H9 (cell line): Measurements from ENCODE around the gene TESK1. TPM values are rescaled to one million over a fixed set of nuclear protein-coding genes. Genes with fewer than 3 reads are reported as not detected.

Experiments
- DNase-seq: peaks from one replicate; pipeline ENCODE4 v3.0.0-alpha.2; 2017
- H2AFZ ChIP-seq: one replicate; pipeline ENCODE4 v1.6.1; 2013; ENCODE audit warnings: mild to moderate bottlenecking, low read length, control low read depth, moderate library complexity
- H2AK5ac ChIP-seq: 2 replicates; pipeline ENCODE4 v1.6.1; 2013; ENCODE audit warnings: low read length, control low read depth, mixed read lengths; ENCODE audit not compliant: insufficient read length
- H2BK120ac ChIP-seq: one replicate; pipeline ENCODE4 v1.6.1; 2013; ENCODE audit warnings: low read depth, mild to moderate bottlenecking, low read length, control low read depth, inconsistent platforms; ENCODE audit not compliant: poor library complexity, severe bottlenecking
- H2BK12ac ChIP-seq: 2 replicates; pipeline ENCODE4 v1.6.1; 2013; ENCODE audit warnings: low read length, control low read depth, mixed read lengths, low read depth; ENCODE audit not compliant: insufficient read length
- H2BK15ac ChIP-seq: 2 replicates; pipeline ENCODE4 v1.6.1; 2013; ENCODE audit warnings: low read depth, low read length, control low read depth
- H2BK20ac ChIP-seq: one replicate; pipeline ENCODE4 v1.6.1; 2013; ENCODE audit warnings: low read depth, mild to moderate bottlenecking, low read length, control low read depth, inconsistent platforms; ENCODE audit not compliant: poor library complexity, severe bottlenecking
- H2BK5ac ChIP-seq: 2 replicates; pipeline ENCODE4 v1.6.1; 2013; ENCODE audit warnings: low read length, control low read depth, mixed read lengths; ENCODE audit not compliant: insufficient read length
- H3K14ac ChIP-seq: 2 replicates; pipeline ENCODE4 v1.6.1; 2013; ENCODE audit warnings: low read length, control low read depth; ENCODE audit not compliant: insufficient read depth
- H3K18ac ChIP-seq: 2 replicates; pipeline ENCODE4 v1.6.1; 2013; ENCODE audit warnings: low read depth, mild to moderate bottlenecking, mixed read lengths, low read length, control low read depth; ENCODE audit not compliant: insufficient read length
- H3K23ac ChIP-seq: 2 replicates; pipeline ENCODE4 v1.6.1; 2013; ENCODE audit warnings: low read length, control low read depth, mixed read lengths, low read depth; ENCODE audit not compliant: insufficient read length
- H3K23me2 ChIP-seq: 2 replicates; pipeline ENCODE4 v1.6.1; 2013; ENCODE audit warnings: low read depth, mild to moderate bottlenecking, mixed read lengths, low read length, control low read depth; ENCODE audit not compliant: insufficient read length, poor library complexity, severe bottlenecking
- H3K27ac ChIP-seq: 2 replicates; pipeline ENCODE4 v1.5.1; 2013; ENCODE audit warnings: low read length, control low read depth, mixed read lengths, low read depth; ENCODE audit not compliant: insufficient read length
- H3K27me3 ChIP-seq: 2 replicates; pipeline ENCODE4 v1.6.1; 2013; ENCODE audit warnings: low read length, control low read depth, inconsistent platforms; ENCODE audit not compliant: insufficient read depth
- H3K4ac ChIP-seq: 2 replicates; pipeline ENCODE4 v1.6.1; 2013; ENCODE audit warnings: low read depth, mild to moderate bottlenecking, control low read depth, inconsistent platforms, low read length, moderate library complexity
- H3K4me1 ChIP-seq: 2 replicates; pipeline ENCODE4 v1.6.1; 2013; ENCODE audit warnings: low read length, control low read depth, inconsistent platforms; ENCODE audit not compliant: insufficient read depth
- H3K4me2 ChIP-seq: 2 replicates; pipeline ENCODE4 v1.6.1; 2013; ENCODE audit warnings: low read length, control low read depth, mixed read lengths; ENCODE audit not compliant: insufficient read length, insufficient read depth
- H3K56ac ChIP-seq: 2 replicates; pipeline ENCODE4 v1.6.1; 2013; ENCODE audit warnings: low read depth, mild to moderate bottlenecking, mixed read lengths, low read length, control low read depth; ENCODE audit not compliant: insufficient read length
- H3K79me1 ChIP-seq: 2 replicates; pipeline ENCODE4 v1.6.1; 2013; ENCODE audit warnings: low read depth, mild to moderate bottlenecking, moderate library complexity, low read length, control low read depth, inconsistent platforms; ENCODE audit not compliant: insufficient read depth, poor library complexity, severe bottlenecking
- H3K79me2 ChIP-seq: 2 replicates; pipeline ENCODE4 v1.6.1; 2013; ENCODE audit warnings: low read length, control low read depth, inconsistent platforms; ENCODE audit not compliant: insufficient read depth
- H3K9ac ChIP-seq: 2 replicates; pipeline ENCODE4 v1.6.1; 2013; ENCODE audit warnings: low read length, control low read depth, mixed read lengths; ENCODE audit not compliant: insufficient read length; ENCODE audit errors: extremely low read depth
- H3K9me3 ChIP-seq: one replicate; pipeline ENCODE4 v1.6.1; 2013; ENCODE audit warnings: low read depth, low read length, inconsistent platforms; ENCODE audit not compliant: control insufficient read depth
- H3T11ph ChIP-seq: one replicate; pipeline ENCODE4 v1.6.1; 2013; ENCODE audit warnings: mild to moderate bottlenecking, low read length, control low read depth, inconsistent platforms
- H4K20me1 ChIP-seq: one replicate; pipeline ENCODE4 v1.6.1; 2013; ENCODE audit not compliant: control insufficient read depth, insufficient read length, insufficient read depth
- H4K5ac ChIP-seq: 2 replicates; pipeline ENCODE4 v1.6.1; 2013; ENCODE audit warnings: low read depth, mild to moderate bottlenecking, mixed read lengths, low read length, control low read depth; ENCODE audit not compliant: insufficient read length
- H4K8ac ChIP-seq: replicated peaks from 2 replicates; pipeline ENCODE4 v1.6.1; 2013; ENCODE audit warnings: low read length, control low read depth, mixed read lengths, low read depth; ENCODE audit not compliant: insufficient read length
- H4K91ac ChIP-seq: 2 replicates; pipeline ENCODE4 v1.6.1; 2013; ENCODE audit warnings: low read depth, mild to moderate bottlenecking, moderate library complexity, mixed read lengths, low read length, control low read depth; ENCODE audit not compliant: insufficient read length
- H3K27ac Mint-ChIP-seq, 3 experiments: 2 replicates in 2 of 3; 3 replicates in 1 of 3; pipeline ENCODE4 v1.8.0; 2020 to 2021; ENCODE audit warnings: mixed read lengths in 3 of 3, mild to moderate bottlenecking in 1 of 3, moderate library complexity in 1 of 3
- H3K27me3 Mint-ChIP-seq: 2 replicates; pipeline ENCODE4 v1.8.0; 2021; ENCODE audit warnings: low read depth, mild to moderate bottlenecking, moderate library complexity, mixed read lengths
- H3K36me3 Mint-ChIP-seq, 3 experiments: 2 replicates in 2 of 3; 3 replicates in 1 of 3; pipeline ENCODE4 v1.8.0; 2020 to 2021; ENCODE audit warnings: low read depth in 3 of 3, mixed read lengths in 3 of 3; ENCODE audit not compliant: insufficient read depth in 1 of 3
- H3K4me1 Mint-ChIP-seq, 2 experiments: 2 replicates each; pipeline ENCODE4 v1.8.0; 2020; ENCODE audit warnings: mixed read lengths in 2 of 2
- H3K4me3 Mint-ChIP-seq, 2 experiments: 2 replicates in 1 of 2; 3 replicates in 1 of 2; pipeline ENCODE4 v1.8.0; 2020 to 2021; ENCODE audit warnings: mild to moderate bottlenecking in 2 of 2, mixed read lengths in 2 of 2, moderate library complexity in 1 of 2
- H3K9me3 Mint-ChIP-seq, 2 experiments: 2 replicates in 1 of 2; 3 replicates in 1 of 2; pipeline ENCODE4 v1.8.0; 2020; ENCODE audit warnings: mild to moderate bottlenecking in 2 of 2, mixed read lengths in 2 of 2, moderate library complexity in 1 of 2
- WGBS: extraction: QIAGEN DNeasy Blood & Tissue Kit; methylation state at CpG from one replicate; pipeline ENCODE4 v1.1.7; 2013; ENCODE audit warnings: missing lambda C conversion rate, low lambda C conversion rate, mixed read lengths; ENCODE audit not compliant: insufficient read length; ENCODE audit errors: extremely low coverage; 5-methylcytosine and 5-hydroxymethylcytosine counted together
- total RNA-seq: library from RNA; stranded (reverse); gene quantifications from 2 replicates; pipeline ENCODE4 v1.2.1, GENCODE V29; 2021
- TF ChIP-seq, protein P1 (sequence below): fragments of 200-600 bp; sonication (generic); conservative IDR thresholded peaks from 3 replicates; pipeline ENCODE4 v1.8.0; 2021; ENCODE audit warnings: antibody characterized with exemption, mild to moderate bottlenecking

TESK1 gene
- total RNA-seq, 1 experiment from 2014 or later: 28.6 TPM

DNA sequence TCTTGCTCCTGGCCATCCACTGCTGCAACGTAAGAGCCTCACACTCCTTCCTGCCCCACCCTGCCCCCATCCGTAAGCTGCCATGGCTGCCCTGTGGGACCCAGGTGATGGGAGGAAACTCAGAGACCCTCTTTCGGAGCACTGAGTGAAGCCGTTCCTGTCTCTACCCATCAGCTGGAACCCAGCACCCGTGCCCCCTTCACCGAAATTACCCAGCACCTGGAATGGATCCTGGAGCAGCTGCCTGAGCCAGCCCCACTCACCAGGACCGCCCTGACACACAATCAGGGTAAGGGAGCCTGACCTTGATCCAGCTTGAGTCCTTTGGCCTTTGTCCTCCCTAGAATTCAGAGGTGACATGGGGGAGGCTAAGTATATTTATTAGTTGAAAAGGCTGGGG, 3.2 kb downstream of the TESK1 start:
- Mint-ChIP-seq H3K27ac (no peak overlapping the region; a peak in 1 of 7 replicates), H3K4me3 (no peak overlapping the region), H3K9me3 (no peaks in the 10 kb centered on the region; a peak in 2 of 5 replicates), H3K27me3 (no peaks in the 10 kb centered on the region), H3K36me3 (peaks cover 9 to 25% (median 21%) of the 10 kb centered on the region in 3 experiments; a peak in 6 of 7 replicates), H3K4me1 (peaks cover 12 to 17% of the 10 kb centered on the region in 2 experiments)
- Histone ChIP-seq H3T11ph (no peak overlapping the region), H3K27me3 (no peaks in the 10 kb centered on the region), H2BK12ac (no peak overlapping the region), H2BK20ac (no peak overlapping the region), H3K18ac (no peak overlapping the region), H3K56ac (no peak overlapping the region), H3K27ac (no peak overlapping the region), H3K79me1 (no peaks in the 10 kb centered on the region), H3K4me1 (no peaks in the 10 kb centered on the region; the same call in 1 of the 2 replicates), H3K23ac (no peak overlapping the region), H4K8ac (no peak overlapping the region), H4K91ac (no peak overlapping the region), H3K23me2 (peaks cover 15% of the 10 kb centered on the region), H3K14ac (no peak overlapping the region), H4K20me1 (no peaks in the 10 kb centered on the region), H3K9me3 (no peaks in the 10 kb centered on the region), H2BK5ac (no peak overlapping the region), H2BK120ac (no peak overlapping the region), H3K4ac (no peak overlapping the region), H3K9ac (no peak overlapping the region), H2AFZ (no peak overlapping the region), H3K4me2 (no peak overlapping the region), H2AK5ac (no peak overlapping the region), H4K5ac (no peak overlapping the region), H2BK15ac (no peak overlapping the region), H3K79me2 (no peaks in the 10 kb centered on the region)
- WGBS: no CpG with 5 or more reads among the region's 7 CpGs
- DNase-seq: no peak
- TF ChIP-seq, protein P1, sequence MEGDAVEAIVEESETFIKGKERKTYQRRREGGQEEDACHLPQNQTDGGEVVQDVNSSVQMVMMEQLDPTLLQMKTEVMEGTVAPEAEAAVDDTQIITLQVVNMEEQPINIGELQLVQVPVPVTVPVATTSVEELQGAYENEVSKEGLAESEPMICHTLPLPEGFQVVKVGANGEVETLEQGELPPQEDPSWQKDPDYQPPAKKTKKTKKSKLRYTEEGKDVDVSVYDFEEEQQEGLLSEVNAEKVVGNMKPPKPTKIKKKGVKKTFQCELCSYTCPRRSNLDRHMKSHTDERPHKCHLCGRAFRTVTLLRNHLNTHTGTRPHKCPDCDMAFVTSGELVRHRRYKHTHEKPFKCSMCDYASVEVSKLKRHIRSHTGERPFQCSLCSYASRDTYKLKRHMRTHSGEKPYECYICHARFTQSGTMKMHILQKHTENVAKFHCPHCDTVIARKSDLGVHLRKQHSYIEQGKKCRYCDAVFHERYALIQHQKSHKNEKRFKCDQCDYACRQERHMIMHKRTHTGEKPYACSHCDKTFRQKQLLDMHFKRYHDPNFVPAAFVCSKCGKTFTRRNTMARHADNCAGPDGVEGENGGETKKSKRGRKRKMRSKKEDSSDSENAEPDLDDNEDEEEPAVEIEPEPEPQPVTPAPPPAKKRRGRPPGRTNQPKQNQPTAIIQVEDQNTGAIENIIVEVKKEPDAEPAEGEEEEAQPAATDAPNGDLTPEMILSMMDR: no peak
